OCI-LY3 (cell line): ENCODE measurements around the gene GNAZ.

Experiments used
- CTCF ChIP-seq: fragments of 200-600, 300-600 bp; sonication (generic); IDR thresholded peaks from 2 replicates; pipeline ENCODE4 v1.5.1; 2014; ENCODE audit warnings: antibody characterized with exemption, low read length, low read depth
- EZH2phosphoT487 ChIP-seq: fragments of 200-600 bp; shearing (Covaris generic); IDR thresholded peaks from 2 replicates; pipeline ENCODE4 v1.6.1; 2018; ENCODE audit warnings: antibody characterized with exemption, mixed run types, low read depth

GRCh38 chr22:23117891-23118646, 47.8 kb downstream of the GNAZ start:
- no peak for TF ChIP-seq CTCF
- no peak for TF ChIP-seq EZH2phosphoT487
